Upper lobe of left lung (tissue), 6 donors: ENCODE data around the gene RPL11. TPM values are rescaled to one million over a fixed set of nuclear protein-coding genes. Genes with fewer than 3 reads are reported as not detected.
"Not testable (repeated sequence)": the region's sequence is repeated elsewhere in the genome, so short reads cannot be mapped to it uniquely, and the experiment has no call there.

Source experiments
- ATAC-seq, 2 donors: fragments of 200-7000 bp; cut with Tn5 transposase; one replicate each; pipeline ENCODE4 v1.9.1; 2022; ENCODE audit warnings: mild to moderate bottlenecking in 2 of 2, moderate library complexity in 2 of 2; ENCODE audit not compliant: low FRiP score in 2 of 2
- DNase-seq, 2 donors: peaks; one replicate each; pipeline ENCODE4 v3.0.0-alpha.2; 2019 to 2020
- H3K27ac ChIP-seq, 4 donors: fragments of 200-600 bp; sonication (generic); one replicate each; pipeline ENCODE4 v1.5.1; 2016 to 2019
- H3K27me3 ChIP-seq, 4 donors: fragments of 200-600 bp; sonication (generic); one replicate each; pipeline ENCODE4 v1.5.1; 2017 to 2019
- H3K36me3 ChIP-seq, 4 donors: fragments of 200-600 bp; sonication (generic); one replicate each; pipeline ENCODE4 v1.5.1; 2016 to 2019
- H3K4me1 ChIP-seq, 4 donors: fragments of 200-600 bp; sonication (generic); one replicate each; pipeline ENCODE4 v1.5.1; 2018 to 2019
- H3K4me3 ChIP-seq, 4 donors: fragments of 200-600 bp; sonication (generic); one replicate each; pipeline ENCODE4 v1.5.1; 2017 to 2019; ENCODE audit warnings: mild to moderate bottlenecking in 2 of 4, moderate library complexity in 1 of 4
- H3K9me3 ChIP-seq, 4 donors: fragments of 200-600 bp; sonication (generic); one replicate each; pipeline ENCODE4 v1.5.1; 2018 to 2019
- CTCF ChIP-seq, 6 experiments: fragments of 450-650 bp in 4 of 6; fragments of 200-600 bp in 2 of 6; sonication (generic) in 2 of 6; IDR thresholded peaks; one replicate each; pipeline ENCODE4 v1.5.1; 2016 to 2019; ENCODE audit warnings: antibody characterized with exemption in 6 of 6
- EP300 ChIP-seq, 4 donors: sonication (generic); formaldehyde crosslinking; IDR thresholded peaks; one replicate each; pipeline ENCODE4 v1.5.1; 2017; ENCODE audit warnings: antibody characterized with exemption in 4 of 4, control low read depth in 2 of 4
- POLR2A ChIP-seq, 4 donors: fragments of 450-650 bp; IDR thresholded peaks; one replicate each; pipeline ENCODE4 v1.5.1; 2016 to 2017; ENCODE audit warnings: antibody characterized with exemption in 4 of 4, mild to moderate bottlenecking in 2 of 4
- POLR2AphosphoS5 ChIP-seq, 2 donors: sonication (generic); formaldehyde crosslinking; IDR thresholded peaks; one replicate each; pipeline ENCODE4 v1.5.1; 2017; ENCODE audit warnings: antibody characterized with exemption in 2 of 2
- WGBS, 2 donors: methylation state at CpG; one replicate each; pipeline ENCODE4 v1.1.5; 2017 to 2018; 5-methylcytosine and 5-hydroxymethylcytosine counted together
- total RNA-seq, 6 donors: library from RNA; depleted of rRNA in 4 of 6; stranded (reverse); fragments of >200 nt in 4 of 6; gene quantifications; one replicate each; pipeline versions ENCODE4 v1.1.0 to v1.2.1, GENCODE V29; 2016 to 2021
- donor health status: DM: no; HTN: no; CAD: no; lungs with moderate emphysema.
- donor health status: DM: no; HTN: yes; CAD: no; lungs with severe emphysema.

Gene RPL11
- total RNA-seq, 6 donors from 2014 or later = 497 to 1,020 (median 874) TPM

DNA sequence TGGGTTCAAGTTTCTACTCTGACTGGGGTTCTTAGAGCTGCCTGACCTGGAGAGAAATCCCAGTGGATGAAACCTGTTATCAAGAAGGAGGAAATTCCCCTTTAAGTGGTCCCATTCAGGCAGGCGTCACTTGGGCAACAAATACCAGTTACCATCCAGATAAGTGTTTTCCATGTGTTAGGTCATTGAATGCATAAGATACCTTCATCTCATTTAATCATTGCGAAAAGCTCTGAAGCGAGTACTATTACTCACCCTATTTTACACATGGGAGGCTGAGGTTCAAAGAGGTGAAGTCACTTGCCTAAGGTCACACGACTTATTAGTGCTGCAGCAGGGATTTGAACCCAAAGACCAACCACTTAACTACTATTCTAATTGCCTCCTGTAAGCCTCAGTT, 45.5 kb upstream of the RPL11 start:
- TF ChIP-seq EP300 (IDR thresholded peaks at IDR 0.05) (no peak), CTCF (IDR thresholded peaks at IDR 0.05) (no peak), POLR2A (IDR thresholded peaks at IDR 0.05) (no peak)
- ATAC-seq (peak in 1 of 2 donors; percentile 14), DNase-seq (no peak)
- Histone ChIP-seq H3K4me1 (no peaks in the 10 kb centered on the region), H3K9me3 (no peaks in the 10 kb centered on the region), H3K27me3 (no peaks in the 10 kb centered on the region), H3K4me3 (no peak overlapping the region), H3K27ac (no peak overlapping the region), H3K36me3 (no peaks in the 10 kb centered on the region)
- WGBS, 2 donors = 75 to 88% methylated on average over 4 of the region's 4 CpGs

- Histone ChIP-seq H3K36me3 (no peaks in the 10 kb centered on the region), H3K4me3 (no peak overlapping the region), H3K27ac (no peak overlapping the region), H3K9me3 (no peaks in the 10 kb centered on the region), H3K27me3 (no peaks in the 10 kb centered on the region), H3K4me1 (no peaks in the 10 kb centered on the region)
- no peak for ATAC-seq
- 86 to 89% methylated on average over 6 of the region's 6 CpGs for WGBS, 2 donors
- DNase-seq = no peak
- no peak for TF ChIP-seq POLR2A (IDR thresholded peaks at IDR 0.05)
Observed at GRCh38 chr1:23646541-23646940, 45.1 kb upstream of the RPL11 start.

- H3K36me3 ChIP-seq = no peaks in the 10 kb centered on the region
- no peak overlapping the region for H3K27ac ChIP-seq
- H3K9me3 ChIP-seq = no peaks in the 10 kb centered on the region
- no peaks in the 10 kb centered on the region for H3K27me3 ChIP-seq
- H3K4me1 ChIP-seq = no peaks in the 10 kb centered on the region
- no peak overlapping the region for H3K4me3 ChIP-seq
- TF ChIP-seq POLR2AphosphoS5 (IDR thresholded peaks at IDR 0.05) (no peak), CTCF (IDR thresholded peaks at IDR 0.05) (no peak), EP300 (IDR thresholded peaks at IDR 0.05) (no peak)
- 94 to 95% methylated on average over 6 of the region's 6 CpGs for WGBS, 2 donors
- DNase-seq = no peak
- no peak for ATAC-seq
Observed at GRCh38 chr1:23648576-23648975, 43.0 kb upstream of the RPL11 start.

- 93 to 96% methylated on average over 11 of the region's 11 CpGs for WGBS, 2 donors
- not testable (repeated sequence) for H3K36me3 ChIP-seq
Observed at GRCh38 chr1:23649157-23649556, 42.4 kb upstream of the RPL11 start.

GRCh38 chr1:23650344-23650990, 41.1 kb upstream of the RPL11 start:
- H3K27ac ChIP-seq = no peak overlapping the region
- H3K9me3 ChIP-seq = no peaks in the 10 kb centered on the region
- no peaks in the 10 kb centered on the region for H3K4me1 ChIP-seq
- no peaks in the 10 kb centered on the region for H3K27me3 ChIP-seq
- DNase-seq = no peak
- no peak overlapping the region for H3K4me3 ChIP-seq
- H3K36me3 ChIP-seq = no peaks in the 10 kb centered on the region
- 53 to 75% methylated on average over 10 of the region's 10 CpGs for WGBS, 2 donors
- ATAC-seq = peak in 1 of 2 donors; percentile 76
- no peak for TF ChIP-seq EP300 (IDR thresholded peaks at IDR 0.05)
- TF ChIP-seq POLR2A (IDR thresholded peaks at IDR 0.05) = no peak

More at GRCh38 chr1:23649157-23649556, 42.4 kb upstream of the RPL11 start:
- not testable (repeated sequence) for H3K27ac ChIP-seq, ATAC-seq, H3K27me3 ChIP-seq, DNase-seq, H3K9me3 ChIP-seq, H3K4me1 ChIP-seq, H3K4me3 ChIP-seq

- H3K4me1 ChIP-seq = no peaks in the 10 kb centered on the region
- H3K36me3 ChIP-seq = no peaks in the 10 kb centered on the region
- DNase-seq (peak in 1 of 2 donors; percentile 60), ATAC-seq (peak; percentile 64 to 92)
- TF ChIP-seq POLR2A (IDR thresholded peaks at IDR 0.05) (no peak), POLR2AphosphoS5 (IDR thresholded peaks at IDR 0.05) (no peak), CTCF (IDR thresholded peaks at IDR 0.05) (no peak), EP300 (IDR thresholded peaks at IDR 0.05) (no peak)
- H3K9me3 ChIP-seq = no peaks in the 10 kb centered on the region
- 63 to 77% methylated on average over 5 to 7 of the region's 7 CpGs for WGBS, 2 donors
- no peaks in the 10 kb centered on the region for H3K27me3 ChIP-seq
- no peak overlapping the region for H3K27ac ChIP-seq
- no peak overlapping the region for H3K4me3 ChIP-seq
Observed at GRCh38 chr1:23651069-23651808, 40.4 kb upstream of the RPL11 start.
